Thyroid gland (tissue), 4 donors: ENCODE data around the gene NTF3.

Source experiments
- CTCF ChIP-seq, 6 experiments: fragments of 200-600 bp in 3 of 6; fragments of 450-650 bp in 3 of 6; sonication (generic) in 3 of 6; IDR thresholded peaks; one replicate each; pipeline ENCODE4 v1.5.1; 2016 to 2019; ENCODE audit warnings: antibody characterized with exemption in 6 of 6, mild to moderate bottlenecking in 2 of 6, inconsistent platforms in 1 of 6, moderate library complexity in 1 of 6
- POLR2A ChIP-seq, 2 donors: fragments of 450-650 bp; IDR thresholded peaks; one replicate each; pipeline ENCODE4 v1.6.1; 2017; ENCODE audit warnings: antibody characterized with exemption in 2 of 2, mild to moderate bottlenecking in 2 of 2, moderate library complexity in 1 of 2

GRCh38 chr12:5456030-5456429 lies 24.1 kb downstream of the NTF3 start:
- TF ChIP-seq CTCF (IDR thresholded peaks at IDR 0.05) (no peak), POLR2A (IDR thresholded peaks at IDR 0.05) (no peak)
